ENCODE measurements around the gene EMP1.
A peak's percentile ranks its signal among the peaks of the same experiment; 100 is the strongest.

Gene EMP1

DNA sequence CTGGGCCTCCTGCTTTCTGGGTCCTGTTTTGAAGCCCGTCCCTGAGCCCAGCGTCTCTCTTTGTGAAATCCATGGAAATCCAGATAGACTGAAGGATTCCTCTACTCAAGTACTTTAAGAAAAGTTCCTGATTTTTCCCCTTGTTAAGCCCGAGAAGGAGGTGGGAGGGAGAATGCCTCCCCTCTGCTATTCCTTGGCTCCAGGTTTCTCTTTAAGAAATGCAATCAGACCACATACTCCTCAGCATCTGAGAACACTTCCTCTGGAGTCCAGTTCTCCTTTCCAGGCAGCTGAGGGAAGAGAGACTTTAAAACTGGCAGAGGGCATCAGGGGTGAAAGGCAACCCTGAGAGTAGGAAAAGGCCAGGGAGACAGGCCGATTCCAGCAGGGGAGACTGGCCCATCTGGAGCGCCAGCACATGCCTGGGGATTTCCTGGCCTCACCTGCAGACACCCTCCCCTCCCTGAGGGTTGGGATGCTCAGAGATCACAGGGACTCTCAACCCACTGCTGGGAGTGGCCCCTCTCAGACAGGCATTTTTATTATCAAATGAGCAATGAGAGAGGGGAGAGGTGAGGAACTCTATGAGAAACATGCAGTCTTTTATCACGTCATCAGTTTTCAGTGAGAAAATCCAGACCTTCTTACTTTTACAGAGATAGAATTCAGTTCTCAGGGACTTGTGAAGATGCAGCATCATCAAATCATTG lies 2.0 kb upstream of the EMP1 start:
- TF ChIP-seq, protein P1, sequence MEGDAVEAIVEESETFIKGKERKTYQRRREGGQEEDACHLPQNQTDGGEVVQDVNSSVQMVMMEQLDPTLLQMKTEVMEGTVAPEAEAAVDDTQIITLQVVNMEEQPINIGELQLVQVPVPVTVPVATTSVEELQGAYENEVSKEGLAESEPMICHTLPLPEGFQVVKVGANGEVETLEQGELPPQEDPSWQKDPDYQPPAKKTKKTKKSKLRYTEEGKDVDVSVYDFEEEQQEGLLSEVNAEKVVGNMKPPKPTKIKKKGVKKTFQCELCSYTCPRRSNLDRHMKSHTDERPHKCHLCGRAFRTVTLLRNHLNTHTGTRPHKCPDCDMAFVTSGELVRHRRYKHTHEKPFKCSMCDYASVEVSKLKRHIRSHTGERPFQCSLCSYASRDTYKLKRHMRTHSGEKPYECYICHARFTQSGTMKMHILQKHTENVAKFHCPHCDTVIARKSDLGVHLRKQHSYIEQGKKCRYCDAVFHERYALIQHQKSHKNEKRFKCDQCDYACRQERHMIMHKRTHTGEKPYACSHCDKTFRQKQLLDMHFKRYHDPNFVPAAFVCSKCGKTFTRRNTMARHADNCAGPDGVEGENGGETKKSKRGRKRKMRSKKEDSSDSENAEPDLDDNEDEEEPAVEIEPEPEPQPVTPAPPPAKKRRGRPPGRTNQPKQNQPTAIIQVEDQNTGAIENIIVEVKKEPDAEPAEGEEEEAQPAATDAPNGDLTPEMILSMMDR (IDR thresholded peaks at IDR 0.05; ENCODE audit: low read depth, low read length, missing control alignments) = no peak
- DNase-seq (ENCODE audit: low read depth) = no peak
- H3K4me3 ChIP-seq (ENCODE audit: low read depth, low read length) = no peak overlapping the region
- in situ Hi-C loops (cut with HindIII; ENCODE audit: low sequenced_read_pairs) = no loop called here

DNA sequence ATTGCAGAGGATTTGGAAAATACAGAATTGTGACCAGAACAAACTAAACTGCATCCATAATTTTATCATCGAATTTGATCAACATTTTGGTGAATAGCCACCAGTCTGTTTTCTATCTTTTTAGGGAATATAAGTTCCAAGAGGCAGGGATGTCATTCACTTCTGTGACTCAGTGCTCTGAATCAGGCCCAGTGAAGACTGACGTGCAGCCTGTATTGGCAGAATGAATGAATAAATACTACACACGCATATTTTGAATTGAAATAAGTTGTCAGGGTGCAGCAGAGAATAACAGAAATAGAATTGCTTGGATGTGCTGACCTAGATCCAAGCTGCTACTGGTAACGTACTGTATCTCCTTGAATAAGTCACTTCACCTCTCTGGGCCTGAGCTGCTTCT lies 1.3 kb upstream of the EMP1 start:
- TF ChIP-seq, protein P1 (IDR thresholded peaks at IDR 0.05; ENCODE audit: low read depth, low read length, missing control alignments) = no peak
- H3K4me3 ChIP-seq (ENCODE audit: low read depth, low read length) = no peak overlapping the region
- in situ Hi-C loops (cut with HindIII; ENCODE audit: low sequenced_read_pairs) = no loop called here
- no peak for DNase-seq (ENCODE audit: low read depth)

DNA sequence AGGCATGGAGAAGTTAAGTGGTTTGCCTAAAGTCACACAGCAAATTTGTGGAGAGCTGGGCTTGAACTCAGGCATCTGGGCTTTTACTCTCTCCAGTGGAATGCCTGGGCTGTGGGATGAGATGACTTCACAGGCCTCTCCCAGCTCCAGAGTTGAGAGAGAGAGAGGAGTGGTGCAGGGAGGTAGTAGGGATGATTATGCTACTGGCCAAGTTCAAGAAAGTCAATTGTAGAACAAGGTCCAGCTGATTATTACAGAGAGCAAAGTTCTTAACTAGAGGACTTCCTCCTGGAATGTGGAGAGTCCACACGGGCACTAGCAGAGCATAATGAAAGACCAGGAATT lies 769 bp upstream of the EMP1 start:
- peak overlapping the region; percentile 75 for H3K4me3 ChIP-seq (ENCODE audit: low read depth, low read length)
- no peak for DNase-seq (ENCODE audit: low read depth)
- TF ChIP-seq, protein P1 (IDR thresholded peaks at IDR 0.05; ENCODE audit: low read depth, low read length, missing control alignments) = no peak

DNA sequence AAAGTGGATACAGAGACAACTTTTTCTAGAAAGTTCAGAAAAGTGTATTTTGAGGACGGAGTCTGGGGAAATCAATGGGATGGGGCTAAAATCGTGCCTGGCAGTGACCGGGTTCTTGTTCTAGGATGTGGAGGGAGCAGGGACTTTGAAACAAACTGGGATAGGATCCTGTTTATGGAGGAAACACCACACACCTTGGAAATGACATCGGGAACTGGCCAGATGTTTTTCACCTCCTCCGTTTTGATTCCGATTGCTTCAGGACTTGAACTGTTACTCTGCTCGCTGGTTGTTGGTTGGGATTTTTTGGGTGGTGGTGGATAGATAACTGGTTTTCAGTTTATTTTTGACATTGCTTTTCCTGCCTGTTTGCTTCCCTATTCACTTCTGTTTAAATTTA lies 506 bp downstream of the EMP1 start:
- DNase-seq (ENCODE audit: low read depth) = no peak
- TF ChIP-seq, protein P1 (IDR thresholded peaks at IDR 0.05; ENCODE audit: low read depth, low read length, missing control alignments) = no peak
- H3K4me3 ChIP-seq (ENCODE audit: low read depth, low read length) = peak overlapping the region; percentile 75
- in situ Hi-C loops (cut with HindIII; ENCODE audit: low sequenced_read_pairs) = no loop called here

More for the DNA sequence above, 769 bp upstream of the EMP1 start:
- in situ Hi-C loops (cut with HindIII; ENCODE audit: low sequenced_read_pairs) = no loop called here

DNA sequence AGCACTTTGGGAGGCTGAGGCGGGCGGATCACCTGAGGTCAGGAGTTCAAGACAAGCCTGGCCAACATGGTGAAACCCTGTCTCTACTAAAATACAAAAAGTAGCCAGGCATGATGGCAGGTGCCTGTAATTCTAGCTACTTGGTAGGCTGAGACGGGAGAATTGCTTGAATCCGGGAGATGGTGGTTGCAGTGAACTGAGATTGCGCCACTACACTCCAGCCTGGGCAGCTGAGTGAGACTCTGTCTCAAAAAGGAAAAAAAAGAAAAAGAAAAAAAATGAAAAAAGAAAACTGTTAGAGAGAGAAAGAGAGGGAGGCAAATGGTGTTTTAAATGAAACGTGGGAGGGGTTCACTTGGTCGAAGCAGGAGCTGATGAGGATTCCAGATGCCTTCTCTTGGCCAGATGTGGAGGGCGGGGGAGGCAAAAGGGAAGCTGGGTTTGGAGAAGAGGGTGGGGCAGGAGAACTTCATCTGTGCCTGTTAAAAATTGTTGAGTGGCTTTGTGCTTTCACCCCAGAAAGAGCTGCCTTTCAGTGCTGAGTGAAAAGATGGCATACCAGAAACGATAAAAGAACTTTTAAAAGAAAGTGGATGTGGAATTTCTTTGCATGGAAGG lies 1.1 kb downstream of the EMP1 start:
- TF ChIP-seq, protein P1 (IDR thresholded peaks at IDR 0.05; ENCODE audit: low read depth, low read length, missing control alignments) = no peak
- H3K4me3 ChIP-seq (ENCODE audit: low read depth, low read length) = peak overlapping the region; percentile 75
- in situ Hi-C loops (cut with HindIII; ENCODE audit: low sequenced_read_pairs) = no loop called here
- DNase-seq (ENCODE audit: low read depth) = no peak

DNA sequence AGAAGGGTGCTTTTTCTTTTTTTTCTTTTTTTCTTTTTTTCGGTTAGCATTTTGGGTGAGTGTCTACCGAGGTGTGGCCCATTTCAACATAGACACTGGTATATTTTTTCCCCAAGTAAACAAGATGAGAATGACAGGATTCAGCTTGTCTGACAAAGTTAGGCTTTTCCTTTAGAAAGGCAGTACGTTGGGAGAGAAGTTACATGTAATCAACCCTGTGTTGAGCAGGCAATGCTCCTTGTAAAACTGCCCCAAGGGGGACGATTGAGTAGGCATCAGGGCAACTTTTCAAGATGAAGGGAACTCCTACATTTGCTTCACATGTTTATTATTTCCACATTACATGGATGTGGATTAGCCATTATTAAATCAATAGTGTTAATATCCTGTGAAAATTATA lies 1.7 kb downstream of the EMP1 start:
- in situ Hi-C loops (cut with HindIII; ENCODE audit: low sequenced_read_pairs) = no loop called here
- no peak for DNase-seq (ENCODE audit: low read depth)
- H3K4me3 ChIP-seq (ENCODE audit: low read depth, low read length) = peak overlapping the region; percentile 75
- TF ChIP-seq, protein P1 (IDR thresholded peaks at IDR 0.05; ENCODE audit: low read depth, low read length, missing control alignments) = no peak

Data from astrocyte of the cerebellum (primary cell).